Neuronal stem cell (in vitro differentiated cells): Measurements from ENCODE around the gene TBKBP1.

Source experiments
- DNase-seq: peaks from one replicate; pipeline ENCODE4 v3.0.0-alpha.2; 2013; ENCODE audit warnings: low spot score
- H2AFZ ChIP-seq: one replicate; pipeline ENCODE4 v1.6.1; 2013; ENCODE audit warnings: mild to moderate bottlenecking, low read length, inconsistent platforms
- H2AK5ac ChIP-seq: 2 replicates; pipeline ENCODE4 v1.6.1; 2013; ENCODE audit warnings: low read depth, mild to moderate bottlenecking, inconsistent platforms, low read length, moderate library complexity, mixed read lengths
- H2BK120ac ChIP-seq: 2 replicates; pipeline ENCODE4 v1.6.1; 2013; ENCODE audit warnings: low read depth, mild to moderate bottlenecking, inconsistent platforms, low read length, moderate library complexity, mixed read lengths
- H2BK12ac ChIP-seq: one replicate; pipeline ENCODE4 v1.6.1; 2013; ENCODE audit warnings: low read length, inconsistent platforms
- H2BK15ac ChIP-seq: 2 replicates; pipeline ENCODE4 v1.6.1; 2013; ENCODE audit warnings: mild to moderate bottlenecking, low read length, inconsistent platforms, mixed read lengths
- H2BK5ac ChIP-seq: one replicate; pipeline ENCODE4 v1.6.1; 2013; ENCODE audit warnings: inconsistent platforms, mild to moderate bottlenecking, low read length, moderate library complexity
- H3K14ac ChIP-seq: one replicate; pipeline ENCODE4 v1.6.1; 2013; ENCODE audit warnings: low read length, inconsistent platforms
- H3K18ac ChIP-seq: 2 replicates; pipeline ENCODE4 v1.6.1; 2013; ENCODE audit warnings: low read length, inconsistent platforms
- H3K23ac ChIP-seq: 2 replicates; pipeline ENCODE4 v1.6.1; 2013; ENCODE audit warnings: low read depth, mild to moderate bottlenecking, mixed read lengths, low read length, inconsistent platforms; ENCODE audit not compliant: poor library complexity
- H3K27ac ChIP-seq: replicated peaks from 3 replicates; pipeline ENCODE4 v1.5.1; 2013; ENCODE audit warnings: low read length, inconsistent platforms
- H3K27me3 ChIP-seq, 3 experiments: 2 replicates each; pipeline ENCODE4 v1.6.1; 2013; ENCODE audit warnings: low read length in 3 of 3, mild to moderate bottlenecking in 2 of 3, inconsistent platforms in 1 of 3, low read depth in 1 of 3, mixed read lengths in 1 of 3, moderate library complexity in 1 of 3; ENCODE audit not compliant: control insufficient read depth in 3 of 3, insufficient read depth in 3 of 3
- H3K36me3 ChIP-seq, 2 donors: replicated peaks in 1 of 2; 2 replicates each; pipeline ENCODE4 v1.6.1; 2013; ENCODE audit warnings: low read length in 2 of 2; ENCODE audit not compliant: control insufficient read depth in 2 of 2, insufficient read depth in 2 of 2
- H3K4ac ChIP-seq: 2 replicates; pipeline ENCODE4 v1.6.1; 2013; ENCODE audit warnings: inconsistent platforms, mild to moderate bottlenecking, low read length, moderate library complexity
- H3K4me1 ChIP-seq, 2 donors: 1 replicate in 1 of 2; 2 replicates in 1 of 2; pipeline ENCODE4 v1.6.1; 2013; ENCODE audit warnings: low read length in 2 of 2, low read depth in 1 of 2; ENCODE audit not compliant: control insufficient read depth in 2 of 2, insufficient read depth in 1 of 2
- H3K4me2 ChIP-seq: one replicate; pipeline ENCODE4 v1.6.1; 2013; ENCODE audit warnings: mild to moderate bottlenecking, low read length, inconsistent platforms; ENCODE audit not compliant: insufficient read depth, poor library complexity, severe bottlenecking
- H3K4me3 ChIP-seq, 2 donors: 2 replicates each; pipeline ENCODE4 v1.5.1; 2013; ENCODE audit warnings: low read length in 2 of 2, mild to moderate bottlenecking in 2 of 2, inconsistent platforms in 1 of 2, moderate library complexity in 1 of 2
- H3K79me1 ChIP-seq: one replicate; pipeline ENCODE4 v1.6.1; 2013; ENCODE audit warnings: low read depth, mild to moderate bottlenecking, inconsistent platforms, low read length, moderate library complexity
- H3K9ac ChIP-seq: one replicate; pipeline ENCODE4 v1.6.1; 2013; ENCODE audit warnings: mild to moderate bottlenecking, low read depth, low read length, inconsistent platforms; ENCODE audit not compliant: poor library complexity
- H3K9me3 ChIP-seq, 2 donors: replicated peaks in 1 of 2; 2 replicates each; pipeline versions ENCODE3 to v1.6.1; 2013; ENCODE audit warnings: low read length in 2 of 2, mild to moderate bottlenecking in 2 of 2, inconsistent platforms in 1 of 2, low read depth in 1 of 2, mixed read lengths in 1 of 2, moderate library complexity in 1 of 2; ENCODE audit not compliant: control insufficient read depth in 2 of 2, insufficient read depth in 1 of 2
- H4K8ac ChIP-seq: one replicate; pipeline ENCODE4 v1.6.1; 2013; ENCODE audit warnings: low read depth, mild to moderate bottlenecking, inconsistent platforms, low read length, moderate library complexity
- H4K91ac ChIP-seq: one replicate; pipeline ENCODE4 v1.6.1; 2013; ENCODE audit warnings: low read length, low read depth, mild to moderate bottlenecking, inconsistent platforms; ENCODE audit not compliant: poor library complexity
- WGBS, 2 donors: extraction: QIAGEN DNeasy Blood & Tissue Kit; methylation state at CpG; one replicate each; pipeline ENCODE4 v1.1.7; 2013; ENCODE audit warnings: missing lambda C conversion rate in 2 of 2, mixed read lengths in 1 of 2; ENCODE audit not compliant: insufficient read length in 2 of 2, insufficient replicate concordance in 1 of 2; ENCODE audit errors: extremely low coverage in 2 of 2; 5-methylcytosine and 5-hydroxymethylcytosine counted together

Gene TBKBP1

DNA sequence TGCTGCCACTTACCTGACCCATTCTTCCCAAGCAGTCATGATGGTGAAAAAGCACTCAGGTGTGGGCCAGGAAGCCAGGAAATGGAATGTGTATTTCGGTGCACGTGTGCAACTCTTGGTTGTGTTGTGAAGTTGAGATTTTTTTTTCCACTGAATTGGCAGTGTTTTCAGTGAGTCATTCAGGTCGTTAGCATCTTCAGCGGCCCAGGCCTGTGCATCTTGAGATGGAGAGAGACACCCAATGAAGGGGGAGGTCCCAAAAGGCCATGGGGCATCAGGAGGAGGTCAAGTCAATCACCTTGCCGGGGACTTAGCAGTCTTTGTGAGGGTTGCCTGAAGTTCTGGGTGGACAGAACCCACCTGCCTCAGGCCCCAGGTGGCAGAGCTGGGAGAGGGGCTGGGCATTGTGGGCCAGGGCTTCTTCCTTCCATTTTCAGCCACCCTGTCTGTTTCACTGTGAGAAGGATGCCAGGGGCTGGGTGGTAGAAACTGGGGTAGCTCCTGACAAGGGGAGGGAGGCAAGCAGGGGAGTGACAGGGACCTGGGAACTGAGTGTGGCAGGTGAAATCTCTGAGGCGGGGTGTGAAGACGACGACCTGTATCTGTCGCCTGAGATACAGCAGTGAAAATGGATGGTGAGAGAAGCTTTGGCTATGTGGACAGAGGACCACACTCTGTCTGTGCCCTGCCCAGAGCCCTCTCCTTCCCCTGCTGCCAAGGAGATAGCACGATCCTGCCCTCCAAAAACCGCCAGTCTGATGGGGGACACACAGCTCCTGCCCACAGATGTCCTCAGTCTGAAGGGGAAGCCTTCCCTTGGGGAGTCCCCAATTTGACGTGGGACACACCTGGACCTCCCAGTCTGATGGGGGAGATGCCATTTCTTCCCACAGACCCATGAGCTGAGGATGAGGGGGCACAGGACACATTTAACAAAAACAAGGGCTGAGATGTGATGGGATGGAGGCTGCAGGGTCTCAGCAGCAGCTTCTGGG, 11.9 kb downstream of the TBKBP1 start:
- Histone ChIP-seq H3K4me3 (peak overlapping the region in 1 of 2 donors; percentile 43), H3K4ac (no peak overlapping the region), H3K14ac (peak overlapping the region; percentile 31), H3K18ac (no peak overlapping the region), H3K4me2 (no peak overlapping the region), H3K27ac (no peak overlapping the region), H2AFZ (no peak overlapping the region), H3K23ac (peak overlapping the region; percentile 44), H3K4me1 (peaks cover 13 to 20% of the 10 kb centered on the region in 2 donors), H2BK12ac (no peak overlapping the region), H3K9ac (peak overlapping the region; percentile 80), H3K36me3 (peaks cover 8 to 27% of the 10 kb centered on the region in 2 donors), H4K91ac (no peak overlapping the region), H2BK5ac (peak overlapping the region; percentile 70), H3K79me1 (no peaks in the 10 kb centered on the region), H3K9me3 (no peaks in the 10 kb centered on the region), H2AK5ac (no peak overlapping the region), H2BK120ac (no peak overlapping the region), H4K8ac (no peak overlapping the region), H3K27me3 (peaks cover 0 to 8% (median 0%) of the 10 kb centered on the region in 3 experiments), H2BK15ac (no peak overlapping the region)
- no CpG with 5 or more reads among the region's 12 CpGs for WGBS, 2 donors
- no peak for DNase-seq

- H2BK5ac ChIP-seq, result no peak overlapping the region
- no CpG with 5 or more reads among the region's 4 CpGs for WGBS, 2 donors
- no peak overlapping the region for H3K27ac ChIP-seq
- H3K79me1 ChIP-seq, result no peaks in the 10 kb centered on the region
- no peak overlapping the region for H2BK120ac ChIP-seq
- no peak overlapping the region for H2AFZ ChIP-seq
- no peak overlapping the region for H2BK12ac ChIP-seq
- no peak overlapping the region for H4K91ac ChIP-seq
- H4K8ac ChIP-seq, result no peak overlapping the region
- no peak overlapping the region for H3K23ac ChIP-seq
- no peak for DNase-seq
- H3K18ac ChIP-seq, result no peak overlapping the region
- no peak overlapping the region for H3K4ac ChIP-seq
- no peak overlapping the region for H3K4me2 ChIP-seq
- no peak overlapping the region for H2AK5ac ChIP-seq
- H3K9me3 ChIP-seq, result no peaks in the 10 kb centered on the region
- H3K9ac ChIP-seq, result no peak overlapping the region
- H3K4me1 ChIP-seq, result peaks cover 3 to 13% of the 10 kb centered on the region in 2 donors
- H3K4me3 ChIP-seq, result no peak overlapping the region
- H3K36me3 ChIP-seq, result peaks cover 13 to 25% of the 10 kb centered on the region in 2 donors
- no peak overlapping the region for H2BK15ac ChIP-seq
- peaks cover 0 to 8% (median 0%) of the 10 kb centered on the region in 3 experiments for H3K27me3 ChIP-seq
- no peak overlapping the region for H3K14ac ChIP-seq
Measured at GRCh38 chr17:47707056-47707804, 13.3 kb downstream of the TBKBP1 start.

DNA sequence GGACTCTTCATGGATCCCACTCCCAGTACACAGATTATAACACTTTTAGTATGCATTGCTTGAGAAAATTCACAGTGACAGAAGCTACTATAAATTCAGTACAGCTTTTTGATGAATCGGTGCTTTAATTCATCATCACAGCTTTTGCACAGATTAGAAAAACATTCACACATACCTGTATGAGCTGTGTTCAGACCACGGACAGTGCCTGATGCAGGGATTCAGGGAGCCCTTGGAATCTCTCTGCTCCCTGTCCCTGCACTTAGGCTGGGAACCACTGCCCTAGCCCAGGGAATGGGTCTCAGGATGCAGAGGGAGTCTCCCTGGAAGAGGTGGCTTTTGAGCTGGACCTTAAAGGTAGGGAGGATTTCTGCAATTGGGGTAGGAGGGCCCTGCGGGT, 13.9 kb downstream of the TBKBP1 start:
- peak overlapping the region; percentile 85 for H2BK5ac ChIP-seq
- H2BK120ac ChIP-seq, result no peak overlapping the region
- no peak overlapping the region for H3K23ac ChIP-seq
- H3K9me3 ChIP-seq, result no peaks in the 10 kb centered on the region
- H3K36me3 ChIP-seq, result peaks cover 13 to 25% of the 10 kb centered on the region in 2 donors
- peaks cover 3 to 13% of the 10 kb centered on the region in 2 donors for H3K4me1 ChIP-seq
- no peak overlapping the region for H4K8ac ChIP-seq
- no peak overlapping the region for H3K18ac ChIP-seq
- no peak overlapping the region for H3K4me2 ChIP-seq
- no peak overlapping the region for H3K9ac ChIP-seq
- no peak overlapping the region for H2BK15ac ChIP-seq
- WGBS, 2 donors, result no CpG with 5 or more reads among the region's 3 CpGs
- no peak overlapping the region for H3K4ac ChIP-seq
- H3K27ac ChIP-seq, result no peak overlapping the region
- no peak overlapping the region for H2AFZ ChIP-seq
- H3K27me3 ChIP-seq, result peaks cover 0 to 8% (median 0%) of the 10 kb centered on the region in 3 experiments
- peak overlapping the region in 1 of 2 donors; percentile 25 for H3K4me3 ChIP-seq
- no peak for DNase-seq
- no peak overlapping the region for H2AK5ac ChIP-seq
- H2BK12ac ChIP-seq, result no peak overlapping the region
- H3K14ac ChIP-seq, result no peak overlapping the region
- no peak overlapping the region for H4K91ac ChIP-seq
- no peaks in the 10 kb centered on the region for H3K79me1 ChIP-seq
